Thoracic aorta (tissue), 2 donors: ENCODE data around the gene TMEM183A. TPM values are rescaled to one million over a fixed set of nuclear protein-coding genes. Genes with fewer than 3 reads are reported as not detected.

Experiments
- ATAC-seq: fragments of 150-250 bp; one replicate; pipeline ENCODE4 v1.8.0; 2017; ENCODE audit warnings: low read depth; ENCODE audit not compliant: insufficient number of reproducible peaks, low FRiP score
- DNase-seq: peaks from one replicate; pipeline ENCODE4 v3.0.0-alpha.2; 2020; ENCODE audit warnings: low spot score
- H3K27ac ChIP-seq, 2 donors: fragments of 200-600 bp; sonication (generic); 1 replicate in 1 of 2; 2 replicates in 1 of 2; pipeline ENCODE4 v1.5.1; 2016; ENCODE audit warnings: mild to moderate bottlenecking in 2 of 2, moderate library complexity in 2 of 2
- H3K27me3 ChIP-seq: fragments of 200-600 bp; sonication (generic); replicated peaks from 2 replicates; pipeline ENCODE4 v1.6.0; 2016; ENCODE audit warnings: mild to moderate bottlenecking; ENCODE audit not compliant: insufficient read depth
- H3K36me3 ChIP-seq: fragments of 200-600 bp; sonication (generic); one replicate; pipeline ENCODE4 v1.5.1; 2016
- H3K4me1 ChIP-seq, 2 donors: fragments of 200-600 bp; sonication (generic); 1 replicate in 1 of 2; 2 replicates in 1 of 2; pipeline versions ENCODE4 v1.5.1 to v1.6.0; 2016; ENCODE audit warnings: low read depth in 2 of 2, mild to moderate bottlenecking in 1 of 2; ENCODE audit not compliant: control insufficient read depth in 1 of 2
- H3K4me3 ChIP-seq: fragments of 200-600 bp; sonication (generic); 2 replicates; pipeline ENCODE4 v1.5.1; 2016; ENCODE audit warnings: mild to moderate bottlenecking
- H3K9me3 ChIP-seq: fragments of 200-600 bp; sonication (generic); 2 replicates; pipeline ENCODE4 v1.5.1; 2016
- total RNA-seq, 2 donors: library from RNA; depleted of rRNA; stranded (reverse); fragments of >200 nt; gene quantifications; one replicate each; pipeline versions ENCODE4 v1.1.0 to v1.2.3, GENCODE V29; 2016
- TF ChIP-seq, protein P1 (sequence below): fragments of 200-600 bp; sonication (generic); IDR thresholded peaks from one replicate; pipeline ENCODE4 v1.5.1; 2019; ENCODE audit warnings: antibody characterized with exemption

Gene TMEM183A
- total RNA-seq, 2 donors from 2014 or later: 54.3 to 72.6 TPM

GRCh38 chr1:203056516-203056915 lies 49.3 kb downstream of the TMEM183A start:
- Histone ChIP-seq H3K4me3 (no peak overlapping the region), H3K36me3 (peaks cover under 1% of the 10 kb centered on the region), H3K27me3 (no peaks in the 10 kb centered on the region), H3K27ac (no peak overlapping the region), H3K4me1 (no peaks in the 10 kb centered on the region), H3K9me3 (no peaks in the 10 kb centered on the region)
- TF ChIP-seq, protein P1, sequence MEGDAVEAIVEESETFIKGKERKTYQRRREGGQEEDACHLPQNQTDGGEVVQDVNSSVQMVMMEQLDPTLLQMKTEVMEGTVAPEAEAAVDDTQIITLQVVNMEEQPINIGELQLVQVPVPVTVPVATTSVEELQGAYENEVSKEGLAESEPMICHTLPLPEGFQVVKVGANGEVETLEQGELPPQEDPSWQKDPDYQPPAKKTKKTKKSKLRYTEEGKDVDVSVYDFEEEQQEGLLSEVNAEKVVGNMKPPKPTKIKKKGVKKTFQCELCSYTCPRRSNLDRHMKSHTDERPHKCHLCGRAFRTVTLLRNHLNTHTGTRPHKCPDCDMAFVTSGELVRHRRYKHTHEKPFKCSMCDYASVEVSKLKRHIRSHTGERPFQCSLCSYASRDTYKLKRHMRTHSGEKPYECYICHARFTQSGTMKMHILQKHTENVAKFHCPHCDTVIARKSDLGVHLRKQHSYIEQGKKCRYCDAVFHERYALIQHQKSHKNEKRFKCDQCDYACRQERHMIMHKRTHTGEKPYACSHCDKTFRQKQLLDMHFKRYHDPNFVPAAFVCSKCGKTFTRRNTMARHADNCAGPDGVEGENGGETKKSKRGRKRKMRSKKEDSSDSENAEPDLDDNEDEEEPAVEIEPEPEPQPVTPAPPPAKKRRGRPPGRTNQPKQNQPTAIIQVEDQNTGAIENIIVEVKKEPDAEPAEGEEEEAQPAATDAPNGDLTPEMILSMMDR: no peak
- DNase-seq (no peak), ATAC-seq (no peak)

DNA sequence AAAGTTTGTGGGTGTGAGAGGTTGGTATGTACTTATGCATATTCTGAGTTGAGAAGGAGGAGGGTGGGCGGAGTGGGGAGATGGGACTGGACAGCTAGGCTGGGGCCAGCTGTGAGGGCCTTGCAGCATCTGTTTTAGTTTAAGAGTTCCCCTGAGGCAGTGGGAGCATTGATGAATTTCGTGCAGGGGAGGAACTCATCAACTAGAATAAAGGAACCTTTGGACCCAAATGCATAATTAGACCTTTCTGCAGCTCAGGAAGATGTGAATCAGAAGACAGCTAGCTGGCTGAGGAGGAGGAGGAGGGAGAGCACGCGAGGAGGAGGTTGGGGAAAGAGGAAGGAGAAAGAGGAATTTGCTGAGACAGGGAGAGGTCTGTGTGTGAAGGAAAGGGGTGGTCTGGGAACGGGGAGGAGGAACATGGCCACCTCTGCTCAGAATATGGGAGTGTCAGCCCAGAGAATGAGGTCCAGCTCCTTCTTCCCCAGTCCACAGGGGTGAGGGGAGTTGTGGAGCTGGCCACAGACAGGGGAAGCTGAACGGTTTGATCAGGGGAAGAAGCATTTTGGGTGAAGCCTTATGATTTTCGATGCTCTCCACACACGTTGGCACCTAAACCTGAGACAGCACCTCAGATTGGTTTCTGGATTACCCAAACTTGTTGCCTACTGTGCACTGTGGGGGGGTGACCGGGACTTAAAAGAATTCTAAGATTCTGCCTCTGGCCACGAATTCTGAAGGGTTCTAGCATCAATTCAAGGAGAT lies 50.9 kb downstream of the TMEM183A start:
- Histone ChIP-seq H3K36me3 (no peaks in the 10 kb centered on the region), H3K4me1 (no peaks in the 10 kb centered on the region), H3K4me3 (no peak overlapping the region), H3K9me3 (no peaks in the 10 kb centered on the region), H3K27me3 (no peaks in the 10 kb centered on the region), H3K27ac (no peak overlapping the region)
- TF ChIP-seq, protein P1: no peak
- ATAC-seq (no peak), DNase-seq (no peak)

- no peaks in the 10 kb centered on the region for H3K9me3 ChIP-seq
These were observed 51.4 kb downstream of the TMEM183A start for GRCh38 chr1:203058676-203058935.

GRCh38 chr1:203059485-203059884 lies 52.3 kb downstream of the TMEM183A start:
- Histone ChIP-seq H3K4me1 (no peaks in the 10 kb centered on the region), H3K27ac (no peak overlapping the region), H3K4me3 (no peak overlapping the region), H3K36me3 (no peaks in the 10 kb centered on the region), H3K27me3 (no peaks in the 10 kb centered on the region), H3K9me3 (no peaks in the 10 kb centered on the region)
- TF ChIP-seq, protein P1: no peak
- DNase-seq: no peak
- ATAC-seq: no peak

More at GRCh38 chr1:203058676-203058935, 51.4 kb downstream of the TMEM183A start:
- DNase-seq (no peak), ATAC-seq (no peak)
- Histone ChIP-seq H3K4me1 (no peaks in the 10 kb centered on the region), H3K27ac (no peak overlapping the region), H3K27me3 (no peaks in the 10 kb centered on the region), H3K36me3 (no peaks in the 10 kb centered on the region), H3K4me3 (no peak overlapping the region)
- TF ChIP-seq, protein P1: no peak

DNA sequence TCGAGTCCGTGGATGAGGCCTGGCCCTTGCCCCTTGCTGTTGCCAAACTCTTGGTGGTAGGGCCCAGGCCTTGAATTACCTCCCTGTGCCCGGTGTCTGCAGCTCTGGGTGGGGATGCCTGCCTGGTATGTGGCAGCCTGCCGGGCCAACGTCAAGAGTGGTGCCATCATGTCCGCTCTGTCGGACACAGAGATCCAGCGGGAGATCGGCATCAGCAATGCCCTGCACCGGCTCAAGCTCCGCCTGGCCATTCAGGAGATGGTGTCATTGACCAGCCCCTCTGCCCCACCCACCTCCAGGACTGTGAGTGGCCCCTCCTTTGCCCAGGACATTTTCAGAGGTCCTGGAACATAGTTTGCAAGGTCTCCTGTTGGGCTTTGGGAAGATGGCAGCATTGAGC lies 52.9 kb downstream of the TMEM183A start:
- ATAC-seq (no peak), DNase-seq (no peak)
- no peaks in the 10 kb centered on the region for H3K36me3 ChIP-seq
- H3K9me3 ChIP-seq: no peaks in the 10 kb centered on the region
- TF ChIP-seq, protein P1: no peak
- no peaks in the 10 kb centered on the region for H3K27me3 ChIP-seq
- H3K4me1 ChIP-seq: no peaks in the 10 kb centered on the region
- H3K4me3 ChIP-seq: no peak overlapping the region
- no peak overlapping the region for H3K27ac ChIP-seq
